GM18498 (cell line): ENCODE measurements around the gene SNX25.
A peak's percentile ranks its signal among the peaks of the same experiment; 100 is the strongest.
"Not testable (repeated sequence)": the region's sequence is repeated elsewhere in the genome, so short reads cannot be mapped to it uniquely, and the experiment has no call there.

Experiments used
- ATAC-seq: cut with Tn5 transposase; IDR thresholded peaks from one replicate; pipeline ENCODE4 v1.9.1; 2021; ENCODE audit warnings: mild to moderate bottlenecking, moderate library complexity; ENCODE audit not compliant: unreplicated experiment

Gene SNX25

DNA sequence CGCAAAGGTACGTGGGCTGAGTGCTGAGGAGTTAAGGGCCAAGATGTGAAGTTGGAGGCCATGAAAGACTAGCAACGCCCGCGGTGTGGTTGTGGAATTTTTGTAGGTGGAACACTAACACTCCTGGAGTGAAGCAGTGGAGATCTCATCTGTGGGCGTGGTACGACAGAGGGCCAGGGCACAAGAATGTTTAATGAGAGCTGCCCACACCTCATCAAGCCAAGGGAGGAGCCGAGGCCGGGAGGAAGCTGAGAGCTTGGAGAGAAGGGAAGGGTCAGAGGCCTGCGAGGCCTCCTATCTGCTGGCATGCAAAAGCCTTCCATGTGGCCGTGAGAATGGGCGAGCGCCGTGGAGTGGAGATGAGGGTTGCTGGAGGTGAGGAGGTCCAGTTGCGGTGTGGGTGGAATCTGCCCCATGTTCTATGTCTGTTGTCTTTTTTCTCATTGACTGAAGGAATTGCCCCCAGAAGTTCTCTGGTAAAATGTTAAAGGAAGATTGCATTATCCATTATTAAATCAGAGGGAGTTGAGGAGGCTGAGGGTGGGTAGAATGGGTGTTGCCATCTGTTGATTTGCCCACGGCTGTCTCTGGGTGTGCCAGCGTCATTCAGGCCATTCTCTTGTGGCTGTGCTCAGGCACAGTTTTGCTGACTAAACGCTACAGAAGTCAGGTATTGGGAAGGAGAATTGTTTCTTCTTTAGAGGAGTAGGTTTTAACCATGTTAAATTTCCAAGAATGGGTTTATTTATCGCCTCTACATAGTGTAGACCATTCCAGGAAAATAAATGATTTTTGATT is 19.8 kb downstream of the SNX25 start:
- ATAC-seq = no peak

- ATAC-seq = no peak
Observed at GRCh38 chr4:185232370-185232769, 23.0 kb downstream of the SNX25 start.

DNA sequence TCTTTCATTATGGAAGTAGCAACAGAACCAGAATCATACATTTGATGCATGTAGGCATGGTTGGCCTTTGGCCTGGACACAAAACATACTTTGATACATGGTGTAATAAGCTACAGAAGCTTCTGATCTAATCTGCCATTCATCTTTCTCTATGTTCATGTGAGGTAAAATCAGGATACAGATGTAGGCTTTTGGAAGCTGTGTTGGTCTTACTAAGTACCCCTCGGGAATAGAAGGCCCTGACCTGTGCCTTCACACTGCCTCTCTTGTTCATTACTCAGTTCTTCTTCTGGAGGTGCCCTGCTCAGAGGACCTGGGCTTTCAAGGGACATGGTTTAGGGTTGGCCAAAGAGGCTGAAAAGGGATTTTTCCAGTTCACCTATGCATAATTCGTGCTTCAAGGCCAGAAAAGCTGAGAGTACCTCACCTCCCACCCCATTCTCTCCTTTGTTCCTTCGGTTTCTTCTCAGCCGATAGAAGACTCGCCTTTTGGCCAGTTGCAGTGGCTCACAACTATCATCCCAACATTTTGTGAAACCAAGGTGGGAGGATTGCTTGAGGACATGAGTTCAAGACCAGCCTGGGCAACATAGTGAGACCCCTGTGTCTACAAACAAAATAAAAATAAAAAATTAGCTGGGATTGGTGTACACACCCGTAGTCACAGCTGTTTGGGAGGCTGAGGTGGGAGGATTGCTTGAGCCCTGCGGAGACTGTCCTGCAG is 25.9 kb downstream of the SNX25 start:
- ATAC-seq = no peak

- ATAC-seq = no peak
Observed at GRCh38 chr4:185235843-185236503, 26.6 kb downstream of the SNX25 start.

GRCh38 chr4:185237175-185237574 is 27.8 kb downstream of the SNX25 start:
- ATAC-seq = no peak

DNA sequence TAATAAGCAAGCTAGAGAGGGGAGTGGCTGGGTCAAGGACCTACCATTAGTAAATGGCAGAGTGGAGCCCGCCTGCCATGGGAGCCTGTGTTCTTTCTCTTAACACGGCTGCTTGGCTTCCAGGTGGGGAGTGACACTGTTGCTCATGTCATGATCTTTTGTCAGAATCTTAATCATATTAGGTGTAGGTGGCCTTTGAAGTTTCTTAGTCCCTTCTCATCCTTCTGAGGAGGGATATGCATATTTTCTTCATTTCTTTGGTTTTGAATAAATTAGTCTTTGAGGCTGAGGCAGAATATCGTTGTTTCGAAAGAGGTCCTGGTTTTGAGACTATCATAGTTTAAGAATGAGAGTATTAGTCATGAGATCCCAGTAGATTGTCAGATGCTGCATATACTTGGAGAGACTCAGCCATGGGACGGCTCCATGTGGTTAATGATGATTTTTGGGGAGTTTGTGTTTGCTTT is 28.9 kb downstream of the SNX25 start:
- no peak for ATAC-seq

DNA sequence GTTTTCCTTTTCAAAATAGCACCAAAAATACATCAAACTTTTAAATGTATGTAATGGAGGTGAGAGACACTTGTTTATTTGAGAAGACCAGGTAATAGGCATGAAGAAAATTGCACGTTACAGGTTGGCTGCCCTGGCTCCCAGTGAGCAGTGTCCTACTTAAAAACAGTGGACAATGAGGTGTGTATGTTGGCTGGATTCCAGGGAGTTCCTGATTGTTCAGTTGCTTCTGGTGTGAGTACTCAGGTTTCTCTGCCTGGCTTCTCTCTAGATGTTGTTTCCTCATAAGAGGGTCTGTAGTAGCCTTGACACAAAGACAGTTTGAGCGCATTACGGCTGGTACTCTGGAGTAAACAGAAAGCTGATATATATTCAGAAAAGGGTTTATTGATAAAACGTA is 29.4 kb downstream of the SNX25 start:
- ATAC-seq = no peak

- not testable (repeated sequence) for ATAC-seq
Observed at GRCh38 chr4:185240486-185240885, 31.1 kb downstream of the SNX25 start.

- ATAC-seq = no peak
Observed at GRCh38 chr4:185242749-185243533, 33.5 kb downstream of the SNX25 start.

- no peak for ATAC-seq
Observed at GRCh38 chr4:185243879-185244278, 34.5 kb downstream of the SNX25 start.

DNA sequence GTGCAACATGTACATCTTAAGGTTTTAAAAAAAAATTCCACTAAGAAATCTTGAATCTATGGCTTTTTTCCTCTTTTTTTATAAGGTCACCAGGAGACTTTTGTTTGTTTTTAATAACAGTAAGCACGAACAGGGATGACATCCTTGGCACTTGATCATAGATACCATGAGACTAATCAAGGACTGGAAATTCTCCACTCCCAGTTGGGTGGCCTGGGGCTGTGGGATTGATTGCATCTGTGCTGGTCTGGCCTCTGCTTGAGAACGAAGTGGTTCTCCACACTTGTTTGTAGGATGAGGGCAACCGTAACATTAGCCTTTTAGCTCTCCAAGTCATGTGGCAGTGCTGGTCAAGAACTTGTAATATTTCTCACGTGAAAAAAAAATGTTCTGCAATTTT is 35.4 kb downstream of the SNX25 start:
- no peak for ATAC-seq

DNA sequence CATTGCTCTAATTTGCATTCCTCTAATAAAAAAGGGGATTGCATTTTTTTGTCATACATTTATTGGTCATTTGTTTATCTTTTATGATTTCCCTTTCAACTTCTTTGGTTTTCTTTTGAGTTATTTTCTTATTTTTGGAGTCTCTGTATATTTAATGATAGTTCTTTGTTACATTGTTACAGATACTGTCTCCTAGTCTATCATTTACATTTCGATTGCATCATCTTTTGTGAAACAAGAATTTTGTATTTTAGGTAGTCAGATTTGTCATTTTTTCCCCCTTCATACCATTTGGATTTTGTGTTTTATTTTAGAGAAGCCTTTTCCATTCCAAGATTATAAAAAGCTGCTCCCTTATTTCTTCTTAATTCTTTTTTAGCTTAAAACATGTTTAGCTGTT is 37.1 kb downstream of the SNX25 start:
- ATAC-seq = no peak

- no peak for ATAC-seq
Observed at GRCh38 chr4:185247151-185247550, 37.8 kb downstream of the SNX25 start.

DNA sequence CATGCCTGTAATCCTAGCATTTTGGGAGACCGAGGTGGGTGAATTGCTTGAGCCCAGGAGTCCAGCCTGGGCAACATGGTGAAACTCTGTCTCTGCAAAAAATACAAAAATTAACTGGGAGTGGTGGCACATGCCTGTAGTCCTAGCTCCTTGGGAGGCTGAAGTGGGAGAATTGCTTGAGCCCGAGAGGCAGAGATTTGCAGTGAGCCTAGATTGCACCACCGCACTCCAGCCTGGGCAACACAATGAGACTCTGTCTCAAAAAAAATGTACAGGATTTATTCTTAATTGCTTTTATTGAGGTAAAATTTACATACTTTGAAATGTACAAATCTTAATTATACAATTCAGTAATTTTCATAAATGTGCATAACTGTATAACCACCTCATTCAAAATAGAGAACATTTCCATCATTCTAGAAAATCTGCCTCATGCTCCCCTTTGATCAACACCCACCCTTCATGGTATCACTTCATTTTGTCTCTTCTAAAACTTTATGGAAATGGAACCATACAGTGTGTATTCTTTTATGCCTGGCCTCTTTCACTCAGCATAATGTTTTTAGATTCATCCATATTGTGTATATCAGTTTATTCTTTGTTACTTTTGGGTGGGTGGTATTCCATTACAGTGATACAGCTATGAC is 39.1 kb downstream of the SNX25 start:
- ATAC-seq = no peak

- no peak for ATAC-seq
Observed at GRCh38 chr4:185249105-185249504, 39.7 kb downstream of the SNX25 start.

- ATAC-seq = no peak
Observed at GRCh38 chr4:185254434-185254833, 45.0 kb downstream of the SNX25 start.

DNA sequence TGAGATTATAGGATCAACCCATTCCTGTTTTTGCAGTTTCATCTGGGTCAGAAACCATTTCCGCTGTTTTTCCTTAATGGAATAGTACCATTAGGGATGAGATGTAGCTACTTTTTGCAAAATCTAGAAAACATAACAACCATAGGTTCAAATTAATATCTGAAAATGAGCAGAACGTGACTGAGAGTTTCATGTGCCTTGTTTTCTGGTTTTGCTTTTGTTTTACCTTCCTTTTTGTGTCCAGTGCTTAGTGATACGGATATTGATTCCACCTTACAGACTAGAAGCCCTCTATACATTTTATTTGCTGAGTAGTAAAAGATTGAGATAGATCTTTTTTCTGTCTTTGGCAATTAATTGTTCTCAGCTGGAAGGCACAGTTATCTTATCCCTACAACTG is 46.5 kb downstream of the SNX25 start:
- ATAC-seq = peak; percentile 61

GRCh38 chr4:185256446-185256845 is 47.0 kb downstream of the SNX25 start:
- no peak for ATAC-seq

DNA sequence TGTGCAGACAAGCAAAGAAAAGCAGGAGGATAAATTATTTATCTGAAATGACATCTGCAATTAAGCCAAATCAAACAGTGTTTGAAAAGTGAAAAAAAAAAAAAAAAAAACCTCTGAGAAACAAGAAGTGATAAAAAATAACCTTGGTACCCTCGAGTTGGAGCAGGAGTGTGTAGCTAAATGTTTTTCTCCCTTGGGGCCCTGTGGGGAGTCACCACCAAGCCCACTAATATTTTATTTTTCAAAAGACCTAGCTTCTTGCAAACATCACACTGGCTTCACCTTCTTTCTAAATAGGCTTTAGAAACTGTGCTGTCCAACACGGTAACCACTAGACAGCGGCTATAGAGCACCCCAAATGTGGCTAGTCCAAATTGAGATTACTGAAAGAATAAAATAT is 47.7 kb downstream of the SNX25 start:
- ATAC-seq = no peak

DNA sequence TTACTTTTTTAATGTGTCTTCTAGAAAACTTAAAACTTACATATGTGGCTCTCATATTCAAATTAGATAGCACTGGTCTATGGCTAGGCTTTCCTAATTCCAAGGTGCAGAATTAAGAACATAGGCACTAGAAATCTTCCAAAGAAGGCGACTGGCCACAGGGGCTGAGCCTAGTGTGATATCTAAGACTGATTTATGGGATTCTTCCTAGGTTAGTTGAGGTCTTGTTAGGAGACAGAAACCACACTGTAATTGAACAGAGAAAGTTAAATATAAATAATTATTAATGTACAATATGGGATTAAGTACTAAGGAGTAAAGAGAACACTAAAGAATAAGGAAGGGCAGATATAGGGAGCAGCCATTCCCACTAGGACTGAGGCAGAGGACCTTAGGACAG is 48.3 kb downstream of the SNX25 start:
- no peak for ATAC-seq
